H1 (cell line): ENCODE data around the gene MOB2. TPM values are rescaled to one million over a fixed set of nuclear protein-coding genes. Genes with fewer than 3 reads are reported as not detected.

Experiments used
- CTCF ChIA-PET: fragments of 300-600 bp; sonication (Branson Sonifier 250); formaldehyde crosslinking; loops from one replicate; lab custom pipeline; 2021; ENCODE audit not compliant: partially characterized antibody; lab: Charles Lee
- POLR2A ChIA-PET: fragments of 300-600 bp; sonication (Branson Sonifier 250); formaldehyde crosslinking; loops from one replicate; lab custom pipeline; 2021; ENCODE audit warnings: inconsistent platforms; ENCODE audit not compliant: partially characterized antibody; lab: Charles Lee
- DNase-seq, 2 experiments: peaks; one replicate each; pipeline versions ENCODE4 v3.0.0 to v3.0.0-alpha.2; 2010 to 2022; ENCODE audit warnings: low spot score in 2 of 2, low read depth in 1 of 2, mixed read lengths in 1 of 2
- FAIRE-seq: peaks from 2 replicates; lab custom pipeline; 2011; peaks lifted over from hg19 to GRCh38; lab: Jason Lieb, UNC
- H2AFZ ChIP-seq: 2 replicates; pipeline ENCODE4 v1.8.1; 2012; ENCODE audit warnings: low read length, inconsistent platforms
- H2AK5ac ChIP-seq: 2 replicates; pipeline ENCODE4 v1.6.1; 2013; ENCODE audit warnings: low read depth, low read length
- H2BK120ac ChIP-seq: replicated peaks from 2 replicates; pipeline ENCODE3; 2013; ENCODE audit warnings: low read depth, low read length, inconsistent platforms
- H2BK12ac ChIP-seq: 2 replicates; pipeline ENCODE4 v1.6.1; 2013; ENCODE audit warnings: low read depth, low read length
- H2BK15ac ChIP-seq: 2 replicates; pipeline ENCODE4 v1.6.1; 2013; ENCODE audit warnings: low read length
- H2BK20ac ChIP-seq: 2 replicates; pipeline ENCODE4 v1.6.1; 2013; ENCODE audit warnings: low read length
- H2BK5ac ChIP-seq: 2 replicates; pipeline ENCODE4 v1.6.1; 2013; ENCODE audit warnings: low read depth, low read length
- H3K14ac ChIP-seq: 2 replicates; pipeline ENCODE4 v1.6.1; 2013; ENCODE audit warnings: inconsistent platforms; ENCODE audit not compliant: insufficient read length
- H3K18ac ChIP-seq: 2 replicates; pipeline ENCODE4 v1.6.1; 2013; ENCODE audit warnings: low read length; ENCODE audit errors: extremely low read depth
- H3K23ac ChIP-seq: 2 replicates; pipeline ENCODE4 v1.6.1; 2013; ENCODE audit warnings: inconsistent platforms; ENCODE audit not compliant: insufficient read length
- H3K23me2 ChIP-seq: 2 replicates; pipeline ENCODE4 v1.6.1; 2013; ENCODE audit warnings: low read depth, low read length
- H3K27ac ChIP-seq: 2 replicates; pipeline ENCODE4 v1.6.1; 2011; ENCODE audit warnings: low read depth, low read length, inconsistent platforms
- H3K27me3 ChIP-seq, 4 experiments: replicated peaks in 1 of 4; 1 replicate in 1 of 4; 2 replicates in 3 of 4; pipeline versions ENCODE4 v1.6.1 to v1.8.1; 2011 to 2013; ENCODE audit warnings: low read length in 3 of 4, mild to moderate bottlenecking in 3 of 4, inconsistent platforms in 2 of 4, mixed read lengths in 2 of 4, moderate library complexity in 1 of 4; ENCODE audit not compliant: control insufficient read depth in 3 of 4, insufficient read depth in 3 of 4; ENCODE audit errors: extremely low read depth in 1 of 4
- H3K36me3 ChIP-seq, 4 experiments: 2 replicates each; pipeline versions ENCODE4 v1.6.1 to v1.8.1; 2011 to 2013; ENCODE audit warnings: mild to moderate bottlenecking in 4 of 4, low read length in 3 of 4, moderate library complexity in 2 of 4, control low read depth in 1 of 4, inconsistent platforms in 1 of 4; ENCODE audit not compliant: insufficient read depth in 4 of 4, control insufficient read depth in 2 of 4
- H3K4ac ChIP-seq: replicated peaks from 2 replicates; pipeline ENCODE3; 2013; ENCODE audit warnings: low read length, low read depth, mixed read lengths, inconsistent platforms; ENCODE audit not compliant: insufficient read length
- H3K4me1 ChIP-seq, 4 experiments: replicated peaks in 1 of 4; 1 replicate in 1 of 4; 2 replicates in 3 of 4; pipeline versions ENCODE4 v1.6.1 to v1.8.1; 2011 to 2013; ENCODE audit warnings: low read length in 3 of 4, inconsistent platforms in 2 of 4, mixed read lengths in 1 of 4; ENCODE audit not compliant: insufficient read depth in 4 of 4, control insufficient read depth in 3 of 4
- H3K4me2 ChIP-seq, 2 experiments: 2 replicates each; pipeline versions ENCODE4 v1.6.1 to v1.8.1; 2011 to 2013; ENCODE audit warnings: low read depth in 2 of 2, low read length in 2 of 2, control low read depth in 1 of 2, inconsistent platforms in 1 of 2, mild to moderate bottlenecking in 1 of 2; ENCODE audit not compliant: insufficient read depth in 1 of 2
- H3K4me3 ChIP-seq, 4 experiments: fragments of 200-600, 300-600 bp in 1 of 4; sonication (generic), shearing (Covaris generic), sonication (Bioruptor Twin) in 1 of 4; 2 replicates each; pipeline versions ENCODE4 v1.5.1 to v1.8.1; 2011 to 2016; ENCODE audit warnings: low read length in 4 of 4, low read depth in 3 of 4, control low read depth in 2 of 4, inconsistent platforms in 2 of 4, mild to moderate bottlenecking in 2 of 4, mixed read lengths in 1 of 4, moderate library complexity in 1 of 4; ENCODE audit not compliant: insufficient read depth in 2 of 4; ENCODE audit errors: extremely low read depth in 1 of 4
- H3K56ac ChIP-seq: replicated peaks from 2 replicates; pipeline ENCODE3; 2013; ENCODE audit warnings: low read depth, mild to moderate bottlenecking, mixed read lengths, low read length, inconsistent platforms; ENCODE audit not compliant: insufficient read length
- H3K79me1 ChIP-seq: 2 replicates; pipeline ENCODE4 v1.6.1; 2013; ENCODE audit warnings: low read depth, low read length, control low read depth
- H3K79me2 ChIP-seq, 2 experiments: 2 replicates each; pipeline versions ENCODE4 v1.6.1 to v1.8.1; 2012 to 2013; ENCODE audit warnings: low read length in 2 of 2, mild to moderate bottlenecking in 2 of 2, inconsistent platforms in 1 of 2; ENCODE audit not compliant: insufficient read depth in 2 of 2, control insufficient read depth in 1 of 2
- H3K9ac ChIP-seq, 4 experiments: replicated peaks in 1 of 4; 1 replicate in 1 of 4; 2 replicates in 3 of 4; pipeline versions ENCODE4 v1.6.1 to v1.8.1; 2011 to 2013; ENCODE audit warnings: low read depth in 3 of 4, low read length in 3 of 4, control low read depth in 2 of 4, mild to moderate bottlenecking in 2 of 4, moderate library complexity in 2 of 4, inconsistent platforms in 1 of 4; ENCODE audit errors: extremely low read depth in 1 of 4
- H3K9me3 ChIP-seq, 2 experiments: 2 replicates each; pipeline versions ENCODE4 v1.6.1 to v1.8.1; 2012 to 2013; ENCODE audit warnings: mild to moderate bottlenecking in 2 of 2, moderate library complexity in 2 of 2, control low read depth in 1 of 2, inconsistent platforms in 1 of 2, low read depth in 1 of 2, low read length in 1 of 2, mixed read lengths in 1 of 2; ENCODE audit not compliant: insufficient read depth in 2 of 2
- H4K20me1 ChIP-seq, 2 experiments: replicated peaks in 1 of 2; 2 replicates each; pipeline versions ENCODE3 to v1.8.1; 2011 to 2013; ENCODE audit warnings: inconsistent platforms in 2 of 2, low read length in 2 of 2, mild to moderate bottlenecking in 1 of 2; ENCODE audit not compliant: insufficient read depth in 2 of 2, control insufficient read depth in 1 of 2
- H4K5ac ChIP-seq: 2 replicates; pipeline ENCODE4 v1.6.1; 2013; ENCODE audit warnings: low read length, low read depth, mixed read lengths, inconsistent platforms; ENCODE audit not compliant: insufficient read length
- H4K8ac ChIP-seq: 2 replicates; pipeline ENCODE4 v1.8.0; 2013; ENCODE audit warnings: mild to moderate bottlenecking, moderate library complexity, low read length, inconsistent platforms; ENCODE audit not compliant: insufficient read depth; ENCODE audit errors: extremely low read depth
- H4K91ac ChIP-seq: replicated peaks from 2 replicates; pipeline ENCODE3; 2013; ENCODE audit warnings: low read length, mixed read lengths, inconsistent platforms; ENCODE audit not compliant: insufficient read length
- BACH1 ChIP-seq: IDR thresholded peaks from 2 replicates; pipeline ENCODE4 v1.6.1; 2012; ENCODE audit warnings: low read length, improper control_type of control experiment
- BCL11A ChIP-seq, 2 experiments: IDR thresholded peaks; one replicate each; pipeline ENCODE4 v1.6.1; 2011; ENCODE audit warnings: low read depth in 2 of 2, low read length in 2 of 2, mild to moderate bottlenecking in 2 of 2
- CHD2 ChIP-seq: IDR thresholded peaks from 2 replicates; pipeline ENCODE4 v1.6.1; 2012; ENCODE audit warnings: low read length, improper control_type of control experiment
- CREB1 ChIP-seq: IDR thresholded peaks from 2 replicates; pipeline ENCODE4 v1.6.1; 2012; ENCODE audit warnings: inconsistent platforms
- FOSL1 ChIP-seq: IDR thresholded peaks from 2 replicates; pipeline ENCODE4 v1.6.1; 2011; ENCODE audit warnings: mild to moderate bottlenecking, low read depth, low read length, moderate library complexity; ENCODE audit not compliant: insufficient read depth
- JUN ChIP-seq: IDR thresholded peaks from 2 replicates; pipeline ENCODE4 v1.6.1; 2011; ENCODE audit warnings: low read depth, mild to moderate bottlenecking, improper control_type of control experiment, low read length
- JUND ChIP-seq: IDR thresholded peaks from 2 replicates; pipeline ENCODE4 v1.6.1; 2011; ENCODE audit warnings: mild to moderate bottlenecking, improper control_type of control experiment, low read length
- KDM4A ChIP-seq: IDR thresholded peaks from one replicate; pipeline ENCODE4 v1.7.1; 2012; ENCODE audit warnings: low read depth, mild to moderate bottlenecking, moderate library complexity, low read length, inconsistent platforms; ENCODE audit not compliant: severe bottlenecking
- PHF8 ChIP-seq: fragments of 200-600 bp; sonication (generic); conservative IDR thresholded peaks from 2 replicates; pipeline ENCODE4 v1.7.1; 2012; ENCODE audit warnings: low read depth, mild to moderate bottlenecking, inconsistent platforms, low read length, moderate library complexity
- POLR2AphosphoS5 ChIP-seq: IDR thresholded peaks from 2 replicates; pipeline ENCODE4 v1.6.1; 2011; ENCODE audit warnings: low read depth, low read length
- SP1 ChIP-seq: IDR thresholded peaks from 2 replicates; pipeline ENCODE4 v1.6.1; 2011; ENCODE audit warnings: low read depth, low read length
- SP4 ChIP-seq: IDR thresholded peaks from 2 replicates; pipeline ENCODE4 v1.6.1; 2012; ENCODE audit warnings: low read length, inconsistent platforms
- YY1 ChIP-seq: IDR thresholded peaks from 2 replicates; pipeline ENCODE4 v1.6.1; 2011; ENCODE audit warnings: low read depth, mild to moderate bottlenecking, low read length
- WGBS, 2 experiments: shearing (Covaris generic) in 1 of 2; methylation state at CpG; one replicate each; pipeline versions ENCODE4 v1.1.6 to v1.1.7; 2013 to 2015; ENCODE audit warnings: low lambda C conversion rate in 2 of 2, mixed read lengths in 2 of 2, inconsistent platforms in 1 of 2, low coverage in 1 of 2, missing lambda C conversion rate in 1 of 2; ENCODE audit not compliant: insufficient replicate concordance in 2 of 2, insufficient coverage in 1 of 2, insufficient read length in 1 of 2; ENCODE audit errors: extremely low coverage in 1 of 2, missing lambda C conversion rate in 1 of 2; 5-methylcytosine and 5-hydroxymethylcytosine counted together
- polyA plus RNA-seq, 7 experiments: library from polyadenylated mRNA; depleted of rRNA in 3 of 7; stranded (reverse) in 5 of 7; unstranded in 2 of 7; fragments of >200 nt in 5 of 7; fragments of 200-250 nt in 2 of 7; gene quantifications; 1 replicate in 5 of 7; 2 replicates in 1 of 7; 4 replicates in 1 of 7; pipeline versions ENCODE4 v1.2.1 to v1.2.3, GENCODE V29; 2011 to 2013; ENCODE audit warnings: missing spikeins in 2 of 7, mixed read lengths in 2 of 7
- total RNA-seq: library from RNA; stranded (reverse); fragmentation: NEBNext Ultra II Directional; extraction: Animal tissue kit (Norgen Biotek cat#: 25700); gene quantifications from 2 replicates; pipeline ENCODE4 v1.2.1, GENCODE V29; 2021
- TF ChIP-seq, protein P1 (sequence below): IDR thresholded peaks from 2 replicates; pipeline ENCODE4 v1.6.1; 2012; ENCODE audit warnings: inconsistent platforms

MOB2 gene
- total and polyA plus RNA-seq, 2 of the 8 experiments (the other 6 are each of a cell fraction or from before 2014, with no cell fraction given), result 18.6 to 28.2 TPM

DNA sequence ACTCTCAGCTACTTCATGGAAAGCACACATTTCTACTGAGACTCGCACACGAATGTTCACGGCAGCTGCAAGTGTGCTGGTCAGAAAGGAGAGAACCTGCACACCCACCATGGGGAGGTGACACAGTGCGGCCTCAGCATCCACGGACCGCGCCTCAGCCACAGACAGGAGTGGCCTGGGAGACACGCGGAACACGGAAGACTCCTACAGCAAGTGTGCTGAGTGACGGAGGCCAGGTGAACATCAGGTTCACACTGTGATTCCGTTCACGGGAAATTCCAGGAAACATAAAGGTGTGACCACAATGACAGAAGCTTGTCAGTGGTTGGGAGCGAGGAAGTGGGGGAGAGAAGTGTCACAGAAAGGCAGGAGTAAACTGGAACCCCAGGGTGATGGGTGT lies 13.3 kb upstream of the MOB2 start:
- no peak overlapping the region for H4K91ac ChIP-seq
- FAIRE-seq, result no peak
- no peak overlapping the region for H3K4me2 ChIP-seq
- ChIA-PET CTCF (interaction anchor here (0.9 to 2.1 kb wide), 3 partner anchors 11 to 224 kb away, joined by 3 to 6 read pairs (median 3); no protein-coding TSS in a partner anchor), POLR2A (interaction anchor here (0.7 kb wide), 1 partner anchor 29 kb away, joined by 3 read pairs; no protein-coding TSS in a partner anchor)
- no peak overlapping the region for H3K56ac ChIP-seq
- 94% methylated on average over 14 of the region's 14 CpGs; no CpG with 5 or more reads in 1 of the 2 experiments for WGBS, 2 experiments
- H3K9me3 ChIP-seq, result peaks cover 2 to 8% of the 10 kb centered on the region in 2 experiments; a peak in 2 of 4 replicates
- no peak overlapping the region for H3K9ac ChIP-seq
- H3K4me3 ChIP-seq, result no peak overlapping the region
- no peak overlapping the region for H2BK20ac ChIP-seq
- H2AK5ac ChIP-seq, result no peak overlapping the region; the same call in 1 of the 2 replicates
- H4K8ac ChIP-seq, result no peak overlapping the region
- H3K27ac ChIP-seq, result no peak overlapping the region
- no peaks in the 10 kb centered on the region for H3K23me2 ChIP-seq
- peaks cover 0 to 29% of the 10 kb centered on the region in 2 experiments; a peak in 2 of 4 replicates for H3K79me2 ChIP-seq
- H2BK12ac ChIP-seq, result no peak overlapping the region
- H3K4me1 ChIP-seq, result peaks cover 1 to 6% (median 4%) of the 10 kb centered on the region in 4 experiments; a peak in 5 of 7 replicates
- H3K4ac ChIP-seq, result no peak overlapping the region
- H3K14ac ChIP-seq, result no peak overlapping the region
- no peak overlapping the region for H2BK120ac ChIP-seq
- no peak overlapping the region for H3K23ac ChIP-seq
- no peak overlapping the region for H4K5ac ChIP-seq
- H4K20me1 ChIP-seq, result peaks cover 5 to 11% of the 10 kb centered on the region in 2 experiments
- H2BK5ac ChIP-seq, result no peak overlapping the region
- H2AFZ ChIP-seq, result no peak overlapping the region
- no peak overlapping the region for H2BK15ac ChIP-seq
- H3K27me3 ChIP-seq, result no peaks in the 10 kb centered on the region
- no peak overlapping the region for H3K18ac ChIP-seq
- no peak for DNase-seq
- H3K79me1 ChIP-seq, result peaks cover 19% of the 10 kb centered on the region
- no peaks in the 10 kb centered on the region for H3K36me3 ChIP-seq
- TF ChIP-seq YY1 (no peak), SP1 (no peak), KDM4A (no peak), PHF8 (no peak), JUND (no peak), JUN (no peak), CREB1 (no peak), FOSL1 (no peak), SP4 (no peak), BCL11A (IDR thresholded peaks at IDR 0.05; ENCODE audit: low read depth in 2 of 2, low read length in 2 of 2) (no peak), CHD2 (no peak), POLR2AphosphoS5 (no peak), BACH1 (no peak)
- TF ChIP-seq, protein P1, sequence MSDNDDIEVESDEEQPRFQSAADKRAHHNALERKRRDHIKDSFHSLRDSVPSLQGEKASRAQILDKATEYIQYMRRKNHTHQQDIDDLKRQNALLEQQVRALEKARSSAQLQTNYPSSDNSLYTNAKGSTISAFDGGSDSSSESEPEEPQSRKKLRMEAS, result no peak
